Suprapubic skin (tissue), 4 donors: Measurements from ENCODE around the gene WWOX. TPM values are rescaled to one million over a fixed set of nuclear protein-coding genes. Genes with fewer than 3 reads are reported as not detected.

ENCODE experiments used
- DNase-seq, 2 donors: peaks; one replicate each; pipeline ENCODE4 v3.0.0-alpha.2; 2019; ENCODE audit warnings: low spot score in 2 of 2
- H3K27ac ChIP-seq: fragments of 200-600 bp; sonication (generic); one replicate; pipeline ENCODE4 v1.5.1; 2019
- H3K27me3 ChIP-seq: fragments of 200-600 bp; sonication (generic); one replicate; pipeline ENCODE4 v1.5.1; 2019
- H3K36me3 ChIP-seq: fragments of 200-600 bp; sonication (generic); one replicate; pipeline ENCODE4 v1.5.1; 2019
- H3K4me1 ChIP-seq: fragments of 200-600 bp; sonication (generic); one replicate; pipeline ENCODE4 v1.5.1; 2019
- H3K4me3 ChIP-seq: fragments of 200-600 bp; sonication (generic); one replicate; pipeline ENCODE4 v1.5.1; 2019; ENCODE audit warnings: mild to moderate bottlenecking
- H3K9me3 ChIP-seq: fragments of 200-600 bp; sonication (generic); one replicate; pipeline ENCODE4 v1.5.1; 2019
- CTCF ChIP-seq, 2 donors: fragments of 200-600 bp in 1 of 2; fragments of 450-650 bp in 1 of 2; sonication (generic) in 1 of 2; IDR thresholded peaks; one replicate each; pipeline ENCODE4 v1.5.1; 2016 to 2019; ENCODE audit warnings: antibody characterized with exemption in 2 of 2, mild to moderate bottlenecking in 1 of 2, moderate library complexity in 1 of 2
- EP300 ChIP-seq: sonication (generic); formaldehyde crosslinking; IDR thresholded peaks from one replicate; pipeline ENCODE4 v1.6.1; 2017; ENCODE audit warnings: antibody characterized with exemption
- POLR2A ChIP-seq, 2 donors: fragments of 450-650 bp; IDR thresholded peaks; one replicate each; pipeline ENCODE4 v1.6.1; 2017; ENCODE audit warnings: antibody characterized with exemption in 2 of 2, mild to moderate bottlenecking in 2 of 2, moderate library complexity in 2 of 2
- POLR2AphosphoS5 ChIP-seq, 3 donors: sonication (generic); formaldehyde crosslinking; IDR thresholded peaks; one replicate each; pipeline ENCODE4 v1.6.1; 2017; ENCODE audit warnings: antibody characterized with exemption in 3 of 3
- WGBS: methylation state at CpG from one replicate; pipeline ENCODE4 v1.1.5; 2018; 5-methylcytosine and 5-hydroxymethylcytosine counted together
- total RNA-seq, 4 donors: library from RNA; depleted of rRNA; stranded (reverse); fragments of >200 nt; gene quantifications; one replicate each; pipeline ENCODE4 v1.1.0, GENCODE V29; 2016

The WWOX gene
- total RNA-seq, 4 donors from 2014 or later: 29.6 to 104 (median 47.3) TPM

- no peaks in the 10 kb centered on the region for H3K27me3 ChIP-seq
- H3K4me1 ChIP-seq: peaks cover 13% of the 10 kb centered on the region
- WGBS: 87% methylated on average over 3 of the region's 3 CpGs
- no peaks in the 10 kb centered on the region for H3K36me3 ChIP-seq
- H3K9me3 ChIP-seq: no peaks in the 10 kb centered on the region
- no peak overlapping the region for H3K27ac ChIP-seq
- TF ChIP-seq CTCF (IDR thresholded peaks at IDR 0.05) (no peak), POLR2AphosphoS5 (IDR thresholded peaks at IDR 0.05) (no peak), EP300 (no peak), POLR2A (IDR thresholded peaks at IDR 0.05) (no peak)
- no peak overlapping the region for H3K4me3 ChIP-seq
- DNase-seq: no peak
These were observed 128.4 kb downstream of the WWOX start for GRCh38 chr16:78227855-78228254.

- TF ChIP-seq EP300: no peak
These were observed 129.2 kb downstream of the WWOX start for GRCh38 chr16:78228704-78229103.

GRCh38 chr16:78230832-78231231, 131.4 kb downstream of the WWOX start:
- Histone ChIP-seq H3K4me3 (no peak overlapping the region), H3K4me1 (peaks cover 13% of the 10 kb centered on the region), H3K9me3 (no peaks in the 10 kb centered on the region), H3K27ac (no peak overlapping the region), H3K27me3 (no peaks in the 10 kb centered on the region), H3K36me3 (no peaks in the 10 kb centered on the region)
- 44% methylated on average over 3 of the region's 3 CpGs for WGBS
- no peak for DNase-seq
- TF ChIP-seq CTCF (IDR thresholded peaks at IDR 0.05) (no peak), POLR2AphosphoS5 (IDR thresholded peaks at IDR 0.05) (no peak), POLR2A (IDR thresholded peaks at IDR 0.05) (no peak), EP300 (no peak)

More at GRCh38 chr16:78228704-78229103, 129.2 kb downstream of the WWOX start:
- no peak overlapping the region for H3K27ac ChIP-seq
- H3K4me1 ChIP-seq: peaks cover 13% of the 10 kb centered on the region
- no peak for DNase-seq
- 81% methylated on average over 4 of the region's 4 CpGs for WGBS
- no peaks in the 10 kb centered on the region for H3K9me3 ChIP-seq
- H3K36me3 ChIP-seq: no peaks in the 10 kb centered on the region
- no peak overlapping the region for H3K4me3 ChIP-seq
- H3K27me3 ChIP-seq: no peaks in the 10 kb centered on the region

- Histone ChIP-seq H3K4me3 (no peak overlapping the region), H3K36me3 (no peaks in the 10 kb centered on the region), H3K9me3 (no peaks in the 10 kb centered on the region), H3K27me3 (no peaks in the 10 kb centered on the region), H3K27ac (no peak overlapping the region), H3K4me1 (peaks cover 23% of the 10 kb centered on the region)
- no peak for TF ChIP-seq POLR2A (IDR thresholded peaks at IDR 0.05)
- TF ChIP-seq EP300: no peak
- TF ChIP-seq POLR2AphosphoS5 (IDR thresholded peaks at IDR 0.05): no peak
- peak; percentile 78 to 94 for TF ChIP-seq CTCF (IDR thresholded peaks at IDR 0.05)
- 59% methylated on average over 9 of the region's 9 CpGs for WGBS
- peak; percentile 78 to 85 for DNase-seq
These were observed 135.8 kb downstream of the WWOX start for GRCh38 chr16:78235168-78235800.

- no peaks in the 10 kb centered on the region for H3K36me3 ChIP-seq
- DNase-seq: no peak
- no peaks in the 10 kb centered on the region for H3K9me3 ChIP-seq
- peaks cover 17% of the 10 kb centered on the region for H3K4me1 ChIP-seq
- H3K27ac ChIP-seq: no peak overlapping the region
- no peak for TF ChIP-seq POLR2A (IDR thresholded peaks at IDR 0.05)
- no peak for TF ChIP-seq CTCF (IDR thresholded peaks at IDR 0.05)
- no peak for TF ChIP-seq EP300
- TF ChIP-seq POLR2AphosphoS5 (IDR thresholded peaks at IDR 0.05): no peak
- 81% methylated on average over 4 of the region's 4 CpGs for WGBS
- no peaks in the 10 kb centered on the region for H3K27me3 ChIP-seq
- H3K4me3 ChIP-seq: no peak overlapping the region
These were observed 136.4 kb downstream of the WWOX start for GRCh38 chr16:78235876-78236275.

- no peak overlapping the region for H3K27ac ChIP-seq
- DNase-seq: no peak
These were observed 138.4 kb downstream of the WWOX start for GRCh38 chr16:78237841-78238240.

More at GRCh38 chr16:78237841-78238240, 138.4 kb downstream of the WWOX start:
- Histone ChIP-seq H3K36me3 (no peaks in the 10 kb centered on the region), H3K27me3 (no peaks in the 10 kb centered on the region), H3K9me3 (no peaks in the 10 kb centered on the region), H3K4me3 (no peak overlapping the region), H3K4me1 (peaks cover 11% of the 10 kb centered on the region)
- 46% methylated on average over 2 of the region's 2 CpGs for WGBS
- TF ChIP-seq POLR2A (IDR thresholded peaks at IDR 0.05): no peak
- no peak for TF ChIP-seq CTCF (IDR thresholded peaks at IDR 0.05)
- TF ChIP-seq POLR2AphosphoS5 (IDR thresholded peaks at IDR 0.05): no peak
- no peak for TF ChIP-seq EP300
